NOMO-1 treated with dmso at 0.1 percent for 144 hours (cell line): Measurements from ENCODE around the gene TMIGD2.
"Not testable (repeated sequence)": the region's sequence is repeated elsewhere in the genome, so short reads cannot be mapped to it uniquely, and the experiment has no call there.

Experiments
- DNase-seq: peaks from one replicate; lab custom pipeline; 2025; ENCODE audit not compliant: unreplicated experiment; lab: John Stamatoyannopoulos, UW

Gene TMIGD2

DNA sequence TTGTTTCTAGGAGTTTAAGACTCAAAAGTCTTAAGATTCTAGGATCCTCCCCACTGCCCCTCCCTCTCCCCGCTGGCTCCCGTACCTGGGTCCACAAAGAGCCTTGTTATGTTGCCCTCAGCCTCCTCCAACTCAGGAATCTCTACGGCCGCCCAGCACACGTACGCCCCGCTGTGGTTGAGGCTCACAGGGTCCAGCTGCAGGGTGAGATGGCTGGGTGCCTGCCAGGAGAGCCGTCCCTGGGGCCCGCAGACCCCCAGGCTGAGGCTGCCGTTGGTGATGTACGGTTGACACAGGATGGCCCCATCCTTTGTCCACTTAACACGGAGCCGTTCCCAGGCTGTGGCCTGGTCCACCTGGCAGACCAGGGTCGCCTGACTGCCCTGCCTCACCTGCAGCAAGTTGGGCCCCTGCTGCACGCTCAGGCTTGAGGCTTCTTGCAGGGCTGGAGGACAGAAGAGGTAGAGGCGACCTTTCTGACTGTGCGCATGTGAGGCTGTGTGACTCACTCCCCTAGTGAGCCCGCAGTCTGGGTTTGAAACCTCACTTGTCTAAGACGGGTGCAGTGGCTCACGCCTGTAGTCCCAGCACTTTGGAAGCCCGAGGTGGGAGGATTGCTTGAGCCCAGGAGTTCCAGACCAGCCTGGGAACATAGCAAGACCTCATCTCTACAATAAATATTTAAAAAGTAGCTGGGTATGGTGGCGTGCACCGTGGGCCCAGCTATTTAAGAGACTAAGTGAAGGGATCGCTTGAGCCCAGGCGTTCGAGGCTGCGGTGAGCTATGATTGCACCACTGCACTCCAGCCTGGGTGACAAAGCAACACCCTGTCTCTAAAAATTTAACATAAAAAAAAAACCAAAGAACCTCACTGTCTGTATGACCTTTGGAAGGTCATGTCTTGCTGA, 4.0 kb downstream of the TMIGD2 start:
- DNase-seq = no peak

DNA sequence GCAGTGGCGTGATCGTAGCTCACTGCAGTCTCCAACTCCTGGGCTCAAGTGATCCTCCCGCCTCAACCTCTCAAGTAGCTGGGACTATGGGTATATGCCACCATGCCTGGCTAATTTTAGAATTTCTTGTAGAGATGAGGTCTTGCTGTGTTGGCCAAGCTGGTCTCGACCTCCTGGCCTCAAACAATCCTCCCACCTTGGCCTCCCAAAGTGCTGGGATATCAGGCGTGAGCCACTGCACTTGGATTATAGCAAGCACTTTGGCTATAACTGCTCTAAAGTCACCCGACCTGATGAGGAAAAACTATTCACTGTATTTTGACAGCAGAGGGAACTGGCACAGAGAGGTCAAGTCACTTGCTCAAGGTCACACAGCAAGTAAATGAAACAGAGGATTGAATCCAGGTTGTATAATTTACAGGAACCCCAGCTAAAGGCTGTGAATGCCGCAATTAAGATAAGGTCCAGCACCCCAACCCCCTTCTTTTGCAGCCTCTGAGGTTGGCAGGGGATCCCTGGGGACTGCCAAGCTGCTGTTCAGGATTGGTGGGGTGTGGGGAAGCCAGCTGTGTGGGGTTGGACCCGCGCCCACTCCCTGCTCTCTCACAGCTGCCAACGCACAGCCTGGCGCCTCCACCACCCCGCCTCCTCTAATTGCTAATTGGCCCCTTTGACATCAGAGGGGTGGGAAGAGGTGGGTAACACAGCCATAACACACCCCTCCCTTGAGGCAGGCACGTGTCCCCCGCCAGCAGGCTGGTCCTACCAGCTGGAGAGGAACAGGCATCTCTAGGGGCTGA, 6.0 kb downstream of the TMIGD2 start:
- no peak for DNase-seq

DNA sequence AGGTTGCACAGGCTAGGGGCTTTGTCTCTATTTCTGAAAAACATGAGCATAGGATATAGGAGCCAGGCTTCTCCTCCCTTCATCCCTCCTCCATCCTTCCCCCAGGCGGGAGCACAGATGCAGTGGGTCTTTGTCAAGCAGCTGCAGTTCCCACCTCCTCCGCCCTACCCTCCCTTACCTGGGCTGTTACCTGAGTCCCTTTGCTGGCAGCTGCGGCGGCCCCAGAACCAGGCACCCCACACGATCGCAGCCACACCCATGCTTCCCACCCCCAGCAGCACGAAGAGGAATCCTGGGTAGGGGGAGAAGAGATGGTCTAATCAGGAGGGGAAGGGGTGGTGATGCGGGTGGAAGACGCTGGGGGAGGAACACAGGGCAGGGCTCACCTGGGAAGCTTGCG, 7.8 kb downstream of the TMIGD2 start:
- DNase-seq = no peak

DNA sequence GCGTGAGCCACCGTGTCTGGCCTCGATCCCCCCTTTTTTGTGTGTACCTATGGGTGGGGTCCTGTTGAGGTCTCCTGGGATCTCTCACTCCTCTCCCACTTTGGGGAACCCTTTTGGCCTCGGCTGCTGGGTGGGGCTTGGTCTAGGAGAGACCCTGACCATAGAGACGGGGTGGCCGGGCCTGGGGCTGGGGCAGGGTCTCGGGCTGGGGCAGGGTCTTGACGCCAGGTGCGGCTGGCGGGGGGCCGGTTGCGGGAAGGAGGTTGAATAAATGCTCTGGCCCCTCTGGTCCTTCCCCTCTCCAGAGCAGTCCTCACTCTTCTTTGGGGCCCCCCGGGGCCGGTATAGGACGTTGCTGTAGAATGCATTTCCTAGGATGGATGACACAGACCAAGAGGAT, 9.7 kb downstream of the TMIGD2 start:
- no peak for DNase-seq

DNA sequence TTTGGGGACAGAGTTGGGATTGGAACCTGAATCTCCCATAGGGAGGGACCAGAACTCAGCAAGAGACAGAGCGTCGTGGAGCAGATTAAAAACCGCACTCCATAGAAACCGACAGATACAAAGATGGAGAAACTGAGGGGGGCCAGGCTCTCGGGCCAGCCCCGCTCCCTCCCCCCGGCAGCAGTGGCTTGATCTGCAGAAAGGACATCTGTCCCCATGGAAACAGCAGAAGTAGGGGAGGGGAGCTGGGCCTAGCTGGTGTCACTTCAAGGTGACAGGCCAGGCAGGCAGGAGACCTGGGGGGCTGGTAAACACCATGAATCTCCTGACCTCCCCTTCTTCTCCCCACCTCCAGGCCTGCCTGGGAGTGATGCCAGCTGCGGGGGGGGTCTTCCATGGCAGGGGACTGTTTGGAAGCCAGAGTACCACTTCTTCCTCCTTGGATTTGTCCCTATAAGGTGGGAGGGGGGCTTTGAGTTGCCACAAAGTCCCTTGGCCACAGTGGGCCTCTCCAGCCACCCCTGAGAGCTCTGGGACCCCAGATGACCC, 10.9 kb downstream of the TMIGD2 start:
- no peak for DNase-seq

DNA sequence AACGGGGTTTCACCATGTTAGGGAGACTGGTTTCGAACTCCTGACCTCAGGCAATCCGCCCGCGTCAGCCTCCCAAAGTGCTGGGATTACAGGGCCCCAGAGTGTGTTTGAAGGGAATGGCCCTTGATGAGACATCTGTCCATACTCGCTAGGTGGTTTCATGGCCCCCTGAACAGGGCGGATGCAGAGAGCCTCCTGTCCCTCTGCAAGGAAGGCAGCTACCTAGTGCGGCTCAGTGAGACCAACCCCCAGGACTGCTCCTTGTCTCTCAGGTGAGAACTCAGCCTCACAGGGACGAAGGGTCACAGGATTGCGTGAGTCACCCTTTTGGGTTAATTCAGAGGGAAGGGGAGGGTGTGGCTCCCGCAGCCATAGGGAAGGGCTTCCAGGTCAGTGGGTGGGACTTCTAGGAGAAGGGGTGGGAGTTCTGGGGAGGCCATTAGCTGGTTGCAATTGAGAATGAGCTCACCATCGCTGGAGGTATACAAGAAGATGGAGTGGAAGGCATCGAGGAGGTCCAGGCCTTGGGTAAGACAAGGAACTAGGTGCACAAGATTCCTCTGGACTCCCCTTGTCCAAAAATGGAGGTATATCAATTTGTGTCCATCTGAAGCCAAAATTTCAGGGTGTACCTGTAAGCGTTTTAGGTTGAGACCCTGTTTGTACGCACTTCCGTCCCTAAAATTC, 14.0 kb downstream of the TMIGD2 start:
- no peak for DNase-seq

DNA sequence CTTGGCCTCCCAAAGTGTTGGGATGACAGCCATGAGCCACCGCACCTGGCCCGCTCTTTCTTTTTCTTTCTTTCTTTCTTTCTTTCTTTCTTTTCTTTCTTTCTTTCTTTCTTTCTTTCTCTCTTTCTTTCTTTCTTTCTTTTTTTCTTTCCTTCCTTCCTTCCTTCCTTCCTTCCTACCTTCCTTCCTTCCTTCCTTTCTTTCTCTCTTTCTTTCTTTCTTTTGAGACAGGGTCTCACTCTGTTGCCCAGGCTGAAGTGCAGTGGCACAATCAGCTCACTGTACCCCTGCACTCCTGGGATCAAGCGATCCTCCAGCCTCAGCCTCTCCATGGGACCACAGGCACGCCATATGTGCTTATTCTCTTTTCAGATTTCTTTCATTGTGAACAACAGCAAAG, 16.0 kb downstream of the TMIGD2 start:
- not testable (repeated sequence) for DNase-seq

DNA sequence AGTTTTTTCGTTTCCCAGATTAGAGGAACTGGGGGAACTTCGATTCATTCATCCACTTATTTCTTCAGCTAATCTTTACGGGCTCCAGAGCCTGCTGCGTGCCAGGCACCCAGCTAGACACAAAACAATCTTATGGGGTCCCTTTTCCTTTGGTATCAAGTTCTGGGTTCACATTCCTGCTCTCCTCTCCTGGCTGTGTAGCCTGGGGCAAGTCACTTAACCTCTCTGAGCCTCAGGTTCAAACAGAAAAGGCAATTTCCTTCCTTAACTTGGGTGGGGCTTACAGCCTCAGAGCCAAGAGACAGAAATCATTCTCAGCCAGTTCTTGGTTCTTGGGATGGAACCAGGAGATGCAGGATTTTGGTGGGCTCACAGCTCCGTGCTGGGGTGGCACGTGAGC, 17.2 kb downstream of the TMIGD2 start:
- no peak for DNase-seq

DNA sequence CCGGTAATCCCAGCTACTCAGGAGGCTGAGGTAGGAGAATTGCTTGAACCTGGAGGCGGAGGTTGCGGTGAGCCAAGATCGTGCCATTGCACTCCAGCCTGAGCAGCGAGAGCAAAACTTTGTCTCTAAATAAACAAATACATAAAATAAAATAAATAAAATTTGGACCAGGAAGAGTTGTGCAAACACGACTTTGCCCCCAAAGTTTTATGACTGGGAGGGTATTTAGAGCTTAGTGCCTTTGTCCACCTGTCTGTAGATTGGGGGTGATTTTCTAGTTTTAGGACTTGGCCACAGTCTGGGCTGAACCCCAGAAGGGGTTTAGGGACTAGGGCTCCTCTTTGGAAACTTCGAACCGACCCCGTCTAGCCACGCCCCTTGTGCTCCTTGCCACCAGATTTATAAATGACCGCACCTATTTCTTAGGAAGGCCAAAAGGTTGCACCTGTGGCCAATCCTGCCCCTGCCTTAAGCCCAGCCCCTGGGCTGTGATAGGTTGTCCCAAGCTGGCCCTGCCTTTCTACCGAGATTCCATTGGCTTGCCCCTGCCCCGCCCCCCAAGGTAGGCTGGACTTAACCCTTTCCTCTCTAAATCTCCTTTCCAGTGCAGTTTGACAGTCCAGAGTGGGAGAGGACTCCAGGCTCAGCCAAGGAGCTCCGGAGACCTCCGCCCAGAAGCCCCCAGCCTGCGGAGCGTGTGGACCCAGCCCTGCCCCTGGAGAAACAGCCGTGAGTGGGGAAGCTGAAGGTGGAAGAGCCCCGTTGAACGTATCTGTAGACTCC, 17.8 kb downstream of the TMIGD2 start:
- no peak for DNase-seq

DNA sequence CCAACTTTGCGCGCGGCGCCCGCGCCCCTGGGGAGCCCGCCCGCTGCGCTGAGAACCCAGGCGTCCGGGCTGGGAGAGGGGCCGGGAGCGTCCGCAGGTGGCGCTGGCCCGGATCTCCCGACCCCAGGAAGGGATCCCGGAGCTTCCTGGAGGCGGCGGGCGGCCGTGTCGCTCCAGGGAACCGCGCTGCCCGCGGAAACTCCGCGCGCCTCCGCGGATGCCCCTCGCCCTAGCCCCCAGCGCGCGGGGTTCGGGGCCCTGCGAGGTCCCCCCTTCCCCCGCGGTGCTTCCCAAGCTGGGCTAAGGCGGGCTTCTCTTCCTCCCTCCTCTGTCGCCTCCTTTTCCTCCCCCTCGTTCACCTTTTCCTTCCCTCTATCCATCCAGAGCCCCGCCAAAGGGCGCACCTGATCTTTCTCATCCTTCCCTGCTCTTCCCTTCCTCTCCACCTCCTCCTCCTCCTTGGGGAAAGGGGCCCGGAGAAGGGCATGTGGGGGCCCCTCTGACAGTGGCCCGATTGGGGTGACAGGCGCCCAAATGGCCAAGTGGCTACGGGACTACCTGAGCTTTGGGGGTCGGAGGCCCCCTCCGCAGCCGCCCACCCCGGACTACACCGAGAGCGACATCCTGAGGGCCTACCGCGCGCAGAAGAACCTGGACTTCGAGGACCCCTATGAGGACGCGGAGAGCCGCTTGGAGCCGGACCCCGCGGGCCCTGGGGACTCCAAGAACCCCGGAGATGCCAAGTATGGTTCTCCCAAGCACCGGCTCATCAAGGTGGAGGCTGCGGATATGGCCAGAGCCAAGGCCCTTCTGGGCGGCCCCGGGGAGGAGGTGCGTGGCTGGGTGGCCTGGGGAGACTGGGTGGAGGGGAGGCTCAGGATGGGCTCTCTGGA, 22.4 kb downstream of the TMIGD2 start:
- DNase-seq = no peak

DNA sequence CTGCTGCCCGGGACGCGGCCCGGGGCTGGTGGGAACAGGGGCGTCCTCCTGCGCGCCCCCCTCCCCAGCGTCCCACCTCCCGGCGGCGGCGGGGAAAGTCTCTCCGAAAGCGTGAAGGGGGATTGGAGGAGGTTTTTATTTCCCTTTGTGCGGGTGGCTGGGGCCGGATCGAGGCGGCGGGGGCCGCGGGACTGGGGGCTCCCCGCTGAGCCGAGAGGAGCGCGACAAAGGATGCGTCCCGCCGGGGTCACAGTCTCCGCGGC, 23.0 kb downstream of the TMIGD2 start:
- no peak for DNase-seq

DNA sequence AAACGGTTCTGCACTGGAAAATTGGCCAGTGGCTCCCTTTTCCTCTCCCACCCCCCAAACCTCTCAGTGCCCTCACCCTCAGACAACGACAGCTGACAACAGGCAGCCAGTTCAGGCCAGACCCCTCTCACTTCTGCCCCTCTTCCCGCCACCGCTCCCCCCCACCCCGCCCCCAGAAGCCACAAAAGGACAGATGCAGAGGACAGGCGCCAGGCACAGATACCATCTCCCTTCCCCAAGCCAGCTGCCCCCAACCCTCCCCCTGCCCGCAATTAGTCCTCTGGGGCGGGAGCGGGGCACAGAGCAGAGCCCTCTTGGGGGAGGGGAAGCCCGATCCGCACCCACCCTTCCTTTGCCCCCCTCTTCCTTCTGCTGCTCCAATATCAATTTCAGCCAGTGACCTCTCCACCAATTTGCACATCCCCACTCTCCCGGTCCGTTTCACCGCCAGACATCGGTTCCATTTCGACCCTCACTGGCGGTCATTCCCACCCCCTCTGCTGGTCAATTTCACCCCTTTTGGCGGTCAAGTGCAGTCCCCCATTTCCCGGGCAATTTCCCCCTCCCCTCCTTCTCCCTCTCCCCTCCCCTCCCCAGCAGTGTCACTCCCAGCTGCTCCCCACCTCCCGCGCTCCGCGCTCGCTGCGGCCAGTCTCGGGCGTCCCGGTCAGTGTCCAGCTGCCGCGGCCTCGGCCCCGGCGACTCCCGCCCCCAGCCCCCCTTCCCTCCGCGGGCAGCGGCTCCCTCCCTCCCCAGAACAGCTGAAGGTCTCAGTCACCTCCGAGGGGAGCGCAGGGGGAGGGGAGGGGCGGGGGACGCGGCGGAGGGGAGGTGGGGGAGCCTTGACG, 23.5 kb downstream of the TMIGD2 start, which contains the start of gene SHD:
Gene SHD, plus strand, starts transcription at position 848 of the 848 bp plus-strand sequence. CDS start 798 bp downstream, outside the sequence.
- no peak for DNase-seq

DNA sequence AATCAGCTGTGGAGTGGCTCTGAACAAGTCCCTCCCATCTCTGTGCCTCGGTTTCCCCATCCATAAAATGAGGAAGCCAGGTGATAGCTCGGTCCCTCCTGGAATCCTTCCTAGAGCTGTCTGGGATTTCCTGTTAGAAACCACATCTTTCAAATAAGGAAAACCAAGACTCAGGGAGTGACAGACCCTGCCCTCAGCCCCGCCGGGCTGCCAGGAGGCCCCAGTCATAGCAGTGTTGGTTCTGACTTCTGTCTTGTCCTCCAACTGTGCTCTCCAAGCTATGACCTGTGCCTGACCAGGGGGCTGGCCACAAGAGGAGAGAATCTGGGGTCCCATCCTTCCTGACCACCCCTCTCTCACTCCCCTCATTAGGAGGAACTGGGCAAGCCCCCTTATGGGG, 24.2 kb downstream of the TMIGD2 start:
- no peak for DNase-seq

DNA sequence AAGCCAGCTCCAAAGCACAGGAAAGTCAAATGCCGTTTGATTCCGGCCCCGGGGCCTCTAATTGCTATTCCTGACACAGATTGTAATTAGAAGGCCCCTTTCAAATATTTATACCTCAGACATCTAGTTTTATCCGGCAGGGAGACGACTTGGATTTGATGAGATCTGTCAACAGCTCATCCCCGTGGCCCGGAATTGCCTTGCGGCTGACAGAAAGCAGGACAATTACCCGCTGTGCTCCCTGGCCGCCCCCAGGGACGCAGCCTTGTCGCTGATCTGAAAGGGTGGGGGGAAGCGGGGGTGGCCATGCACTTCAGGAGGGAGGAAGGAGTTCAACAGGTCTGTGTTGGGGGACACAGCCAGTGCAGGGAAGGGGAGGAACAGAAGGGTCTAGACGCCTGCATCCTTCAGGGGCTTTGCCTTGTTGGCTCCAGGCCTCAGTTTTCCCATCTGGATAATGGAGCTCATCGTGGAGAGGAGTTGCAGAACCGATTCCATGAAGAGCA, 24.9 kb downstream of the TMIGD2 start:
- no peak for DNase-seq

DNA sequence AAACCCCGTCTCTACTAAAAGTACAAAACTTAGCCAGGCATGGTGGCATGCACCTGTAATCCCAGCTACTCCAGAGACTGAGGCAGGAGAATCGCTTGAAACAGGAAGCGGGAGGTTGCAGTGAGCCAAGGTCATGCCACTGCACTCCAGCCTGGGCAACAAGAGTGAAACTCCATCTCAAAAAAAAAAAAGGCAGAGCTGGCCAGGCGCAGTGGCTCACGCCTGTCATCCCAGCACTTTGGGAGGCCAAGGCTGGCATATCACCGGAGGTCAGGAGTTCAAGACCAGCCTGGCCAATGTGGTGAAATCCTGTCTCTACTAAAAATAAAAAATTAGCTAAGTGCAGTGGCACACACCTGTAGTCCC, 27.9 kb downstream of the TMIGD2 start:
- DNase-seq = not testable (repeated sequence)

DNA sequence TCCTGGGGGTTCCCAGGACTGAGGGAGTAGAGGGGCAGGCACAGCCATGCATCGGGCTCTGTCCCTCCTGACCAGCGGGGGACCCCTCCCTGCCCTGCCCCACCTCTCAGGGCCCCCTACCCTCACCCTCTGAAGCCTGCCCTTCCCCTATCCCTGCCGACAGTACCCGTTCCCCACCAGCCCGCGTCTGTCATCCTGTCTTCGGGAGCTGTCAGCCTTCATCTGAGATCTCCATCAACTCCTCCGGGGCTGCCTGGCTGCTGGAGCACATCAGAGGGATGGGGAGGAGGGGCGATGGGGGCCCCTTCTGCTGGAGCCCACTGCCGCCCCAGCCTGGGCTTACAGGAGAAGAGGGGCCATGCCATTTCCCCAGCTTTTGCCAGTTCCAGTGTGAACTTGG, 29.3 kb downstream of the TMIGD2 start:
- DNase-seq = no peak

DNA sequence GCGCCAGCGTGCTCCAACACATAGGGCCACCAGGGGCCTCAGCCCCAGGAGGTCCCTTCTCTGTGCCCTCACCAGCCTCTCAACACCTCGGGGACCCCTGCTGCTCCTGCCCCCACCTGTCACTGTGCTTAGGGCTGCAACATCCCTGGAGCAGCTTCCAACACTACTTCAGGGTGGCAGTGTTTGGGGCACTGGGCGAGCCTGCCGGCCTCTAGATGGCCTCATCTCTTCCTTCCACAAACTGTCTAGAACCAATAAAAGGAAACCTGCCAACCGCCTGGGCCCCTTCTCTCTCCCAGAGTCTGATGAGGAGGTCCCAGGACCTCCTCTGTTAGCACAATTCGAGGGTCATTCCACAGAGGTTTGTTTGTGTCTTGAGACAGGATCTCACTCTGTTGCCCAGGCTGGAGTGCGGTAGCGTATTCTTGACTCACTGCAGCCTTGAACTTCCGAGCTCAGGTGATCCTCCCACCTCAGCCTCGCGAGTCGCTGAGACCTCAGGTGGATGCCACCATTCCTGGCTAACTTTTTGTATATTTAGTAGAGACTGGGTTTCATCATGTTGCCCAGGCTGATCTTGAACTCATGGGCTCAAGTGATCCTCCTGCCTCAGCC, 33.3 kb downstream of the TMIGD2 start:
- no peak for DNase-seq
